IPS DF 6.9 (cell line): ENCODE results near the gene RBM6.
A peak's percentile ranks its signal among the peaks of the same experiment; 100 is the strongest.
"Not testable (repeated sequence)": the region's sequence is repeated elsewhere in the genome, so short reads cannot be mapped to it uniquely, and the experiment has no call there.

ENCODE experiments used
- DNase-seq: peaks from one replicate; pipeline ENCODE4 v3.0.0-alpha.2; 2013; ENCODE audit warnings: low read depth, low spot score
- H3K27ac ChIP-seq: one replicate; pipeline ENCODE4 v1.5.1; 2013; ENCODE audit warnings: low read length, control low read depth
- H3K27me3 ChIP-seq: 2 replicates; pipeline ENCODE4 v1.6.1; 2013; ENCODE audit warnings: mild to moderate bottlenecking, low read length; ENCODE audit not compliant: control insufficient read depth, insufficient read depth
- H3K36me3 ChIP-seq: 2 replicates; pipeline ENCODE4 v1.6.1; 2013; ENCODE audit warnings: low read length; ENCODE audit not compliant: control insufficient read depth, insufficient read depth
- H3K4me1 ChIP-seq: 2 replicates; pipeline ENCODE4 v1.6.1; 2013; ENCODE audit warnings: low read length; ENCODE audit not compliant: control insufficient read depth, insufficient read depth
- H3K4me3 ChIP-seq: 2 replicates; pipeline ENCODE4 v1.5.1; 2013; ENCODE audit warnings: mild to moderate bottlenecking, low read length
- H3K9me3 ChIP-seq: 2 replicates; pipeline ENCODE4 v1.6.1; 2013; ENCODE audit warnings: low read length, inconsistent platforms; ENCODE audit not compliant: control insufficient read depth, insufficient read depth
- WGBS: extraction: QIAGEN DNeasy Blood & Tissue Kit; methylation state at CpG from one replicate; pipeline ENCODE4 v1.1.7; 2013; ENCODE audit warnings: mixed read lengths, missing lambda C conversion rate; ENCODE audit not compliant: insufficient read length, insufficient coverage; 5-methylcytosine and 5-hydroxymethylcytosine counted together

RBM6 gene

GRCh38 chr3:50031201-50031600 lies 91.3 kb downstream of the RBM6 start:
- not testable (repeated sequence) for H3K9me3 ChIP-seq, H3K27ac ChIP-seq, H3K27me3 ChIP-seq, H3K4me3 ChIP-seq, DNase-seq, H3K4me1 ChIP-seq, H3K36me3 ChIP-seq
- WGBS: no CpG with 5 or more reads among the region's 5 CpGs

DNA sequence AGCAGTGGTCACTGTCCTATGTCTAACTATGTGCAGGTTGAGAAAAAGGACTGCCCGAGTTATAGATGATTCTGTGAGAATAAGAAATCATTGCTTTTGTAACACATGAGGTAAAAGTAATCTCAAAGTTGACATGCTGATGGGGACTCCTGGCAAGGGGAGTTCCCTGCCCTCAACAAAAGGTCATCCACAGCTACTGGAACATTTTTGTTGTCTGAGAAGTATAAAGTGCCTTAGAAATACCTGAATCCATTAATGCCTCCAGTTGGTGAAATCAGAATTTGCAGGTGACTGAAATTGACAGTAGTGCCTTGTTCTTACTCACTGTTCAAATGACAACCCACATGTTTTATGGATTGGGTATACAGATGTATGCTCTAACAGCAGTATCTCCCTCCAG lies 105.0 kb downstream of the RBM6 start:
- no CpG with 5 or more reads among the region's 1 CpG for WGBS
- no peaks in the 10 kb centered on the region for H3K9me3 ChIP-seq
- no peak overlapping the region for H3K4me3 ChIP-seq
- DNase-seq: no peak
- H3K27ac ChIP-seq: no peak overlapping the region
- H3K4me1 ChIP-seq: no peaks in the 10 kb centered on the region
- H3K27me3 ChIP-seq: no peaks in the 10 kb centered on the region
- H3K36me3 ChIP-seq: no peaks in the 10 kb centered on the region; the same call in 1 of the 2 replicates

DNA sequence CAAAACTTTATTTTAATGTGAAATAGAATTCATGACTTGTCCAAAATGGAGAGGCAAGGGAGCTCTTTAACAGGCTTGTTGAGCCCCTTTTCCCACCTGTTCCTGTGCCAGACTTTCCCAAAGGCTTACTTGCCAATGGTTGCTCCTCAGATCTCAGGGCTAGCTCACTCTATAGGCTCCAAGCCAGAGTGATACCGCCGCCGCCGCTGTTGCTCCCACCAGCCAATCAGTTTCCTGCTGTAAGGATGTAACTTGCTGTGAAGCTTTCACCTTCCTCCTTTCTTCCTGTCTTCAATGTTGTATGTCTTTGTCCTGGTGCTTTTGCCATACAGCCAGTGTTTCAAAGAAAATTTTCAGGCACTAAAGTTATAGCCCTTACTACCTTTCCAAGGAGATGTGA lies 107.5 kb downstream of the RBM6 start:
- no peak for DNase-seq
- no CpG with 5 or more reads among the region's 4 CpGs for WGBS
- no peak overlapping the region for H3K27ac ChIP-seq
- H3K9me3 ChIP-seq: no peaks in the 10 kb centered on the region
- H3K27me3 ChIP-seq: no peaks in the 10 kb centered on the region
- no peak overlapping the region for H3K4me3 ChIP-seq
- H3K4me1 ChIP-seq: no peaks in the 10 kb centered on the region
- H3K36me3 ChIP-seq: no peaks in the 10 kb centered on the region; the same call in 1 of the 2 replicates

DNA sequence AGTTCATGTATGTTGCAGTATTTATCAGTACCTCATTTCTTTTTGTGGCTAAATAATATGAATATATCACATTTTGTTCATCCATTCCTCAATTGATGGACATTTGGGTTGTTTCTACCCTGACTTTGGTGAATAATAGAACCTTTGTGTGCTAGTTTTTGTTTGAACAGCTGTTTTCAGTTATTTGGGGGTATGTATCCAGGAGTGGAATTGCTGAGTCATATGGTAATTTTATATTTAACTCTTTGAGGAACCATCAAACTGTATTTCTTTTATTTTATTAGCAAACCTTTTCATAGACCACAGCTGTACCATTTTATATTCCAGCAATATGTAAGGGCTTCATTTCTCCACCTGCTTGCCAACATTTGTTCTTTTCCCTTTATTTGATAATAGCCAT lies 110.4 kb downstream of the RBM6 start:
- Histone ChIP-seq H3K4me1 (no peaks in the 10 kb centered on the region), H3K27ac (no peak overlapping the region), H3K4me3 (no peak overlapping the region), H3K9me3 (no peaks in the 10 kb centered on the region), H3K27me3 (no peaks in the 10 kb centered on the region), H3K36me3 (no peaks in the 10 kb centered on the region; the same call in 1 of the 2 replicates)
- no peak for DNase-seq

GRCh38 chr3:50057756-50058155 lies 117.8 kb downstream of the RBM6 start:
- DNase-seq: no peak
- H3K4me3 ChIP-seq: no peak overlapping the region
- H3K27me3 ChIP-seq: no peaks in the 10 kb centered on the region
- H3K4me1 ChIP-seq: no peaks in the 10 kb centered on the region
- H3K36me3 ChIP-seq: peaks cover 11% of the 10 kb centered on the region
- no peak overlapping the region for H3K27ac ChIP-seq
- WGBS: no CpG with 5 or more reads among the region's 6 CpGs
- H3K9me3 ChIP-seq: no peaks in the 10 kb centered on the region

DNA sequence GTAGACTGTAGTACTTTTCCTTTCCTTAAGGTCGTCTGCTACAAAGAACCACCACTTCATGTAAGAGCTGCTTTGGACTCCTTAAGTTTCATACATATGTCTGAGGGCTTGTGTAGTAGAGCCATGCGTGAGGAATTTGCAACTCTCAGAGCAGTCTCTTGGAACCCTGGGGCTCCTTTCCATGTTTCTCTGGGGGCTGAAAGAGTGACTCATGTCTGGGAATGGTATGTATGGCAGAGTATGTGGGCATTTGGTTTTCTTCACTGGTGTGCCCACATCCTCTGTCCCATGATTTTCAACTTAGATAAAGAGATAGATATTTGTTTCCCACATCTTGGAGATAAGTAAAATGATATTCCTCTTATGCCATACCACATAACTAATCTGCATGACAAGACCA lies 128.2 kb downstream of the RBM6 start:
- H3K4me3 ChIP-seq: no peak overlapping the region
- no CpG with 5 or more reads among the region's 2 CpGs for WGBS

GRCh38 chr3:50078091-50078490 lies 138.1 kb downstream of the RBM6 start:
- Histone ChIP-seq H3K9me3 (no peaks in the 10 kb centered on the region; the same call in 1 of the 2 replicates), H3K4me1 (no peaks in the 10 kb centered on the region), H3K27ac (no peak overlapping the region), H3K4me3 (no peak overlapping the region), H3K36me3 (peaks cover 4% of the 10 kb centered on the region; the same call in 1 of the 2 replicates), H3K27me3 (no peaks in the 10 kb centered on the region)
- DNase-seq: no peak
- no CpG with 5 or more reads among the region's 1 CpG for WGBS

More for the DNA sequence above, 128.2 kb downstream of the RBM6 start:
- H3K9me3 ChIP-seq: no peaks in the 10 kb centered on the region
- no peaks in the 10 kb centered on the region for H3K4me1 ChIP-seq
- no peak overlapping the region for H3K27ac ChIP-seq
- peaks cover 16% of the 10 kb centered on the region; the same call in 1 of the 2 replicates for H3K36me3 ChIP-seq
- DNase-seq: no peak
- no peaks in the 10 kb centered on the region for H3K27me3 ChIP-seq

DNA sequence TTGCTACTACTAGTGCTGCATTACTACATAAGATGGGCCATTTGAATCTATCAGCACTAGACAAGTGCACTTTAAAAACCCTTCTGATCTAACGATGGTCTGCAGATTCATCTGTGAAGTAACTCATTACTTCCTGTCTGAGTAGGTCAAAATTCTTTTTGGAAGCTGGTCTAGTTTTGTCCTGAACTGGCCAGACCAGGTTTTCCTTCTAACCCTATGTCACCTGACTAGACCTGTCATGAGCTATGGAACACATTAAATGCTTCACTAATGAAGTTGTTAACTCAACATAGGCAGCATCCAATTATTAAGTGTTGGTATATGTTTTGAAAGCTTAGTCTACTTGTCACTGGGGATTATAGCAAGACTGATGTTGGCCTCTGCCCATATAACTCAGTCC lies 138.7 kb downstream of the RBM6 start:
- Histone ChIP-seq H3K4me3 (no peak overlapping the region), H3K36me3 (peaks cover 4% of the 10 kb centered on the region; the same call in 1 of the 2 replicates), H3K27ac (no peak overlapping the region), H3K4me1 (no peaks in the 10 kb centered on the region), H3K27me3 (no peaks in the 10 kb centered on the region), H3K9me3 (no peaks in the 10 kb centered on the region; the same call in 1 of the 2 replicates)
- DNase-seq: no peak
- no CpG with 5 or more reads among the region's 1 CpG for WGBS

GRCh38 chr3:50084951-50085350 lies 145.0 kb downstream of the RBM6 start:
- not testable (repeated sequence) for H3K4me1 ChIP-seq, H3K27me3 ChIP-seq, H3K4me3 ChIP-seq, DNase-seq, H3K27ac ChIP-seq, H3K9me3 ChIP-seq, H3K36me3 ChIP-seq
- WGBS: no CpG with 5 or more reads among the region's 33 CpGs

GRCh38 chr3:50088725-50089608 lies 149.0 kb downstream of the RBM6 start, which contains the start of gene RBM5:
RBM5 (plus strand) TSS chr3:50088919; CDS start chr3:50090435, 1,516 bp downstream.
- no CpG with 5 or more reads among the region's 61 CpGs for WGBS
- Histone ChIP-seq H3K4me3 (peak within 1 kb of the TSS; percentile 93), H3K36me3 (peaks cover 12% of the 10 kb centered on the region; the same call in 1 of the 2 replicates), H3K4me1 (no peaks in the 10 kb centered on the region), H3K9me3 (no peaks in the 10 kb centered on the region), H3K27ac (no peak within 1 kb of the TSS), H3K27me3 (no peaks in the 10 kb centered on the region)
- DNase-seq: peak; percentile 84

DNA sequence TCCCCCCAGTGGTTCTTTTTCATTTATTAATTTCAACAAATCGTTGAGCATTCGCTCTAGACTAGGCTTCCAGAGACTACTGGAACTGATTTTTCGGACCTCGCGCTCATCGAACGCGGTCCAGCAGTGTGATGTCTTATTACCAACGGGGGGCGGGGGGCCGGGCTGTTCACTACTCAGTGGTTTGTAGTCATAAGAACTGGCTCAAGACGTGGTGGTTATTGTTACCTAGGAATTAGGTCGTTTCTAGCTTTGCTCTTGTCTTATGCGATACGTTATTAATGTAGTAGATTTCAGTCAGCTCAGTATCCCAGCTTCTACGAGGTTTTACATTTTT lies 149.6 kb downstream of the RBM6 start:
- no peaks in the 10 kb centered on the region; the same call in 1 of the 2 replicates for H3K9me3 ChIP-seq
- no CpG with 5 or more reads among the region's 16 CpGs for WGBS
- H3K4me3 ChIP-seq: peak overlapping the region; percentile 93
- no peaks in the 10 kb centered on the region for H3K4me1 ChIP-seq
- no peaks in the 10 kb centered on the region for H3K27me3 ChIP-seq
- peaks cover 16% of the 10 kb centered on the region; the same call in 1 of the 2 replicates for H3K36me3 ChIP-seq
- DNase-seq: no peak
- no peak overlapping the region for H3K27ac ChIP-seq
